ENCODE data around the gene LSAMP. TPM values are rescaled to one million over a fixed set of nuclear protein-coding genes. Genes with fewer than 3 reads are reported as not detected.

LSAMP gene
- total RNA-seq, 2 donors from 2014 or later: 1.7 to 2.1 TPM

- Histone ChIP-seq H3K27ac (no peak overlapping the region), H3K9me3 (no peaks in the 10 kb centered on the region), H3K4me3 (no peak overlapping the region), H3K36me3 (no peaks in the 10 kb centered on the region), H3K4me1 (no peaks in the 10 kb centered on the region), H3K27me3 (no peaks in the 10 kb centered on the region)
- TF ChIP-seq CTCF (IDR thresholded peaks at IDR 0.05): no peak
- DNase-seq (ENCODE audit: low spot score): no peak
These were observed 53.0 kb downstream of the LSAMP start for GRCh38 chr3:116392291-116392690.

GRCh38 chr3:116391296-116392201 is 53.7 kb downstream of the LSAMP start:
- Histone ChIP-seq H3K36me3 (no peaks in the 10 kb centered on the region), H3K4me3 (no peak overlapping the region), H3K27me3 (no peaks in the 10 kb centered on the region), H3K27ac (no peak overlapping the region), H3K9me3 (no peaks in the 10 kb centered on the region), H3K4me1 (no peaks in the 10 kb centered on the region)
- no peak for TF ChIP-seq CTCF (IDR thresholded peaks at IDR 0.05)
- no peak for DNase-seq (ENCODE audit: low spot score)

- no peak for TF ChIP-seq CTCF (IDR thresholded peaks at IDR 0.05)
- Histone ChIP-seq H3K27me3 (no peaks in the 10 kb centered on the region), H3K9me3 (no peaks in the 10 kb centered on the region), H3K27ac (no peak overlapping the region), H3K36me3 (no peaks in the 10 kb centered on the region), H3K4me3 (no peak overlapping the region), H3K4me1 (no peaks in the 10 kb centered on the region)
- no peak for DNase-seq (ENCODE audit: low spot score)
These were observed 55.0 kb downstream of the LSAMP start for GRCh38 chr3:116390318-116390717.

DNA sequence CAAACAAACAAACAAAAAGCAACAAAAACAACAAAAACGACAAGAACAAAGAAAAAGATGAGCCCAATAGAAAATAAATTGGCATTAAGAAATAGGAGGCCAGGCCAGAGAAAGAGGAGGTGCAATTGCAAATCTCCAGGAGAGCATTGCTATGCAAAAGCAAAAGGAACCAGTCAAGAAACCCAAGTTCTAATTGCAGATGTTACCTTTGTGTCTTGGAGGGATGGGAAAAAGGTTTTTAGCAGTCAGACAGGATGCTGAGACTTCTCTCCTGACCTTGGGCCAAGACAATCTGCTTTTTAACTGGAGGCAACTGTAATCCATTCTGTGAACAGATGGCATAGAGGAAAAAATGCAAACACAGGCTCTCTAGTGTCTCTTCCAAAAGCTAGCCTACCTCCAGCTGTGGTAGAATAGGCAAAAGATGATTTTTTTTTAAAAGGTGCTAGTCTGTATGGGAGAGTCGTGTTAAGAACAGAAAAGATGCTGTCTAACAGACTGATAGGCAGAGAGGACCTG is 56.4 kb downstream of the LSAMP start:
- no peak overlapping the region for H3K27ac ChIP-seq
- no peaks in the 10 kb centered on the region for H3K36me3 ChIP-seq
- no peak overlapping the region for H3K4me3 ChIP-seq
- DNase-seq (ENCODE audit: low spot score): no peak
- H3K27me3 ChIP-seq: no peaks in the 10 kb centered on the region
- no peak for TF ChIP-seq CTCF (IDR thresholded peaks at IDR 0.05)
- H3K4me1 ChIP-seq: no peaks in the 10 kb centered on the region
- H3K9me3 ChIP-seq: no peaks in the 10 kb centered on the region

DNA sequence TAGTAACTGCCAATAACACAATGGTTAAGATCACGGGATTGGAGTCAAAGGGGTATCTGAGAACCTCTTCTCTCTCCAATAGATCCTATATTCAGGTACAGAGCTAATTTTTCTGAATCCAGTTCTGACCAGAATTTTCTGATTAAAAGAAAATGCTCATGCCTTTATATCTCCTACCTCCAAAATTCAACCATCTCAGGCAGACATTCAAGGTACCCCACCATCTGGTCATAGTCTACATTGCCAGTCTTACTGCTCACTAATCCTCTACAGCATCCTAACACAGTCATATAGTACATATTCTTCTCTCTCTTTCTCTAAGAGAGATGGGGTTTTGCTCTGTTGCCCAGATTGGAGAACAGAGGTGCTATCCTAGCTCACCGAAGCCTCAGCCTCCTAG is 59.1 kb downstream of the LSAMP start:
- Histone ChIP-seq H3K9me3 (no peaks in the 10 kb centered on the region), H3K4me1 (no peaks in the 10 kb centered on the region), H3K27me3 (no peaks in the 10 kb centered on the region), H3K36me3 (no peaks in the 10 kb centered on the region), H3K4me3 (no peak overlapping the region), H3K27ac (no peak overlapping the region)
- no peak for DNase-seq (ENCODE audit: low spot score)
- TF ChIP-seq CTCF (IDR thresholded peaks at IDR 0.05): no peak

All from right atrium auricular region (tissue), 2 donors.